ENCODE measurements around the gene SLC44A3.

The SLC44A3 gene

GRCh38 chr1:94819945-94820746 is at the start of gene SLC44A3:
TSS of gene SLC44A3 (plus strand) at chr1:94820357. CDS start at chr1:94820452, 95 bp downstream.
- peak; percentile 34 for DNase-seq

DNA sequence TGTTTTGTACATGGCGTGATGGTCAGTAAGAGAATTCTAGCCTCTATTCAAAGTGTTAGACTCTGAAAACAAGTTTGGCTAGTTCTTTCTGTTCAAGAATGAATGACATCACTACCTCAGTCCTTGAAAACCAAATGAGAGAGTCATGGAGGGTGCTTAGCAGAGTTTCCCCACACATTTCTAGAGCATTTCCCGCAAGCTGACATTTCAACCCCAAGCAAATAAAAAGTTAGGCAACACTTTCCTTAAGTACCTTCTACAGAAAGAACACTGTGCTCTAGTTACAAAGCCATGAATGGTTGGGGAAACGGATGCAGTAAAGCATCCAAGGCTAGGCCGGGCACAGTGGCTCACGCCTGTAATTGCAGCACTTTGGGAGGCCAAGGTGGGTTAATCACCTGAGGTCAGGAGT is 47.9 kb upstream of the SLC44A3 start:
- no peak for DNase-seq

- no peak for DNase-seq
These were observed 47.3 kb upstream of the SLC44A3 start for GRCh38 chr1:94772845-94773244.

DNA sequence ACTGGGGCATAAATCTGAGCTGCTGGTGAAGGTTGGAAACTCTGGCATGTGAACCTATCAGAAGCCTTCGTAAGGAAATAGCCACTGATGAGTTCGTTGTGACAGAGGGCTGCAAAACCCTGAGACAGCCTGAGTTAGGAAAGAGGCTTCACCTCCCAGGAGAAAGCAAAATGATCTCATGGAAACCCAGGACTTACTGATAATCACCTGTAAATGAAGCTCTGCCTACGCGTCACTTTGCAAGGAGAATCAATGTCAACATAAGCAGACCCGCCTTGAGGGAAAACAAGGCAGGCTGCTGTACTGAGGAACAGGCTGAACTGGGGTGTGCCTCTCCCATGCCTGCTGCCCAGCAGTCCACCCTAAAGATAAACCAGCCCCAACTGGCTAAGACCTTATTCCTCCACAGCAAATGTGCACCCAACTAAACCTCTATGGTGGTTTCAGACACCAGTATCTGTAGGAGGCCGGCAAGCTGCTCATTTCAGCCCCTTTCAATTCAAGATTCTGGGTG is 46.8 kb upstream of the SLC44A3 start:
- DNase-seq: no peak

DNA sequence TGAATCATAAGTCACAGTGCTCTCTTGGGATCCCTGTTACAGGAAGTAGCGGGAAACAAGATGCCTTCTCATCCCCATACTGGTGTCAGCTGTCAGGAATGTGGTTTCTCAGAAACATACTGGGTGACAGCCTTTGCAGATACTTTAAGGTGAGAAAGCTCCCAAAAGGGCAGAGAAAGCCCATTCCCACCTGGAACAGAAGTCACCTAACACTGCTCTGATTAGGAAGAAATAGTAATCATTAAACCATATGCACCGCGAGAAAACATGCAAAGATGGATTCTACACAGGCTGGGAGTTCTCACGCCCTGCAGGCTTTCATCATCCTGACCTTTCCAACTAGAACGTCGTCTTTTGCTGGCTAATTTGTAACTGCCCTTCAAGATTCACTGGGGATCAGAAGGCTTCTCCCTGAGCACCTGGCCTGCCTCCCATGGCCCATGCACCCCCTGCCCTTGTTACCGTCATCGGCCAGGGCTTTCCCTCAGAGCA is 46.2 kb upstream of the SLC44A3 start:
- DNase-seq: peak; percentile 77

- DNase-seq: no peak
These were observed 43.7 kb upstream of the SLC44A3 start for GRCh38 chr1:94776474-94776873.

- no peak for DNase-seq
These were observed 42.9 kb upstream of the SLC44A3 start for GRCh38 chr1:94777281-94777680.

DNA sequence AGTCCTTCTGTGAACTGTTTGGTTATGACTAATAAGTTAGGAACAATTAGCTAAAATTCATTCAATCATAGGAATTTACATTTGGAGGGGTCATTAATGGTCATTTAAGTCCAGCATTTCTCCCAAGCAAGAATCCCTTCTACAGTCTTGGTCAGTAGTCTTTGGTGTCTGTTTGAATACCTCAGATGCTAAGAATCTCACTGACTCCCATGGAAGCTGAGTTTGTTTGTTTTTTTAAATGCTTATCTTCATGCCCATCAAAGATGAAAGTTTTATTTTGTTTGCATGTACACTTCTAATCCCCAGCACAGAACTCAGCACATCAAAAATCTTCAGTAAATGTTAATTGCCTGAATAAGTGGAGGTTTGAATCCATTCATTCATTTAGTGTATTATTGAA is 41.3 kb upstream of the SLC44A3 start:
- no peak for DNase-seq

DNA sequence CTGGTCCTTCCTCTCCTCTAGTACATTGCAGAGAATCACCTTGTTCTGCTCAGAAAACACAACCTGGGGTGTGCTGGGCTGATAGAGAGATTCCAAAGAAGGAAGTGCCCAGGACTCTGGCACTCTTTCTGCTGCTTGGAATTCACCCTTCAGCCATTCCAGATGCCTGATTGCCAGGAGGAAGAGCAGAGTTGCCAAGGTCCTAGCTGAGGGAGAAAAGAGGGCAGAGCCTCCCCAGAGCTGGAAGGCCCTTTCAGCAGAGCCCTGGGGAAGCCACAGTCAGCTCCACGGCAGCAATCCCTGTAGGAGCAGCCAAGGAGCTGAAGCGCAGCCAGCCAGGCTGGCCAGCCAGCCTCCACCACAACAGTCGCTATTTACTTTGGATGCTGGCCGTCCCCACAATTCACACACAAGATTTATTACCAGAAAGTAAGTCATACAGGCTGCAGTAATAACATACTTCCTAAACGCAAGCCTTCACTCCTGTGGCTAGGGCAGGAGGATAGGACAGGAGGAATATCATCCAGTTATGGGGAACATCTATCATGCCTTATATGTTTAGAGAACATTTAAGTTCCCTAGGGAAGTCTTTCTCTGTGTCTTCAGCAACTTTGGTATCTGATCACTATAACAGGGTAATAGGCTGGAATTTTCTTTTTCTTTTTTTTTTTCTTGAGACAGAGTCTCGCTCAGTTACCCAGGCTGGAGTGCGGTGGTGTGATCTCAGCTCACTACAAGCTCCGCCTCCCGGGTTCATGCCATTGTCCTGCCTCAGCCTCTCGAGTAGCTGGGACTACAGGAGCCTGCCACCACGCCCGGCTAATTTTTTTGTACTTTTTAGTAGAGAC is 36.6 kb upstream of the SLC44A3 start:
- peak; percentile 84 for DNase-seq

- no peak for DNase-seq
These were observed 36.0 kb upstream of the SLC44A3 start for GRCh38 chr1:94784190-94784515.

GRCh38 chr1:94787691-94788090 is 32.5 kb upstream of the SLC44A3 start:
- no peak for DNase-seq

DNA sequence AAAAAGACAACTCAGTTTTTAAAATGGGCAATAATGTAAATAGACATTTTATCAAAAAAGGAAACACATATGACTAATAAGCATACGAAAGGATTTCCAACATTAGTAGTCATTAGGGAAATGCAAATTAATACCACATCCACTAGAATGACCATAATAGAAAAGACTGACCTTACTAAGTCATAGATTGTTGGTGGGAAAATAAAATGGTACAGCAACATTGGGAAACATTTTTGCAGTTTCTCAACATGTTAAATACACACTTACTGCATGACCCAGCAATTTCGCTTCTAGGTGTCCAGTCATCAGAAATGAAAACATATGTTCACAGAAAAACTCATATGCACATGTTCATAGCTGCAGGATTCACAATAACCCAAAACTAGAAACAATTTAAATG is 29.9 kb upstream of the SLC44A3 start:
- peak; percentile 34 for DNase-seq

GRCh38 chr1:94790670-94791069 is 29.5 kb upstream of the SLC44A3 start:
- no peak for DNase-seq

- peak; percentile 92 for DNase-seq
These were observed 27.5 kb upstream of the SLC44A3 start for GRCh38 chr1:94792473-94793295.

DNA sequence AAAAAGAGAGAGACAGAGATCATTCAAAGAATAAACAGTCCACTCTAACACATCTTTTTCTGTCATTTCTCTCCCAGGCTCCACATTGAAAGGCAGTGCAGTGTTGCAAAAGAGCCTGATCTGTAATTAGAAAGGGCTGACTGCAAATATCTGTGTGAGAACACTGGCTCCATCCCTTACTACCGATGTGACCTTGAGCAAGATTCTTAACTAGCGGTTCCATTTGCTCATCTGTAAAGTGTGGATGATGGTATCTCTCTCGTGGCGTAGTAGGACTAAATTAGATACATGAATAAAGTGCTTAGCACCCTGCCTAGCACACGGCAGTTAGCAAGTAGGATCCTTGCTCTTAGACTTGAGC is 26.9 kb upstream of the SLC44A3 start:
- DNase-seq: peak; percentile 66

GRCh38 chr1:94795434-94795833 is 24.7 kb upstream of the SLC44A3 start:
- no peak for DNase-seq

DNA sequence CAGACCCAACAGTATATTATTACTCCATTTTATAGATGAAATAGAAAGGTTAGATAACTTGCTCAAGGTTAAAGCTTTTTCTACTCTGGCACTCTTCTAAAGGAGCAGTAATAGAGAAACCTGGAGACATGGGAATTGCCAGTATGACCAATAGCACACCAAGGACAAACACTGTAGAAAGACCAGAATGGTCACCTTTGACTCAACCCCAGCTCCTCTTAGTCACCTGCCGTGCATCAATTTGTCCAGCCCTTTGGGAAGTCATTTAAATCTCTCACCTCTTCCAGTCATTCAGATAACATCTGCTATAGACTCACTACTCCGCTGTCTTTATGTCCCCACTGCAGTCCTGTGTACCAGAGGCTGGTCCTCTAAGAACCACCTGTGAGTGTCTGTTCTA is 23.9 kb upstream of the SLC44A3 start:
- DNase-seq: no peak

DNA sequence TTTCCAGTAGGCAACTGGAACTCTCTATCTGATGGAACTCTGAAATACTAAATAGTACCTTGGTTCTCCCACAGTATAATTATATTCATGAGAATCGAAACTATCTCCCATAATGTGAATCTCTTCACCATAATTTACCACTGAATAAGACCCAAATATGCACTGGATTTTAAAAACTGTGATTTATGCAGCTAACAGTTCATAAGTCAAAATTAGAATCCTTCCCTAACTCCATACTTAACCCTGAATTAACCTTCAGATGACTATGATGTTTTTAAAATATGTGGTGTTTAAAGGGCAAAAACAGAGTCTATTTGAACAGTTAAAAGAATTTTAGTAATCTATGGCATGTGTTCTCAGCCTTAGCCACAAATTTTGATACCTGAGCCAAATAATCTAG is 22.9 kb upstream of the SLC44A3 start:
- peak; percentile 31 for DNase-seq

GRCh38 chr1:94798054-94798453 is 22.1 kb upstream of the SLC44A3 start:
- no peak for DNase-seq

DNA sequence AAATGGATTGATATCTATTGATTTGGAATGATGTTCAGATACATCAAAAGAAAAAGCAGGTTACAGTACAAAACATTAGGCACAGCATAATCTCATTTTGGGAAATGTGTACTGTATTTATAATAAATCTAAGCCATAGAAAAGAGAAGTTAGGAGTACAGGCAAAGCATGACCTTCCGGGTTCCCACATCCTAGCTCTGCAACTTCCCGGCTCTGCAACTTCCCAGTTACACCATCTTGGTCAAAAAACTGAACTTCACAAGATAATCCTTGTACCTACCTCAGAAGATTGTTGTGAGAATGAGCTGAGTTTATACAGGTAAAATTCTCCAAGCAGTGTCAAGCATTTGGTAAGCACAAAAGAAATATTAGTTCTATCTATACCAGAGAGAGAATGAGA is 21.7 kb upstream of the SLC44A3 start:
- no peak for DNase-seq

DNA sequence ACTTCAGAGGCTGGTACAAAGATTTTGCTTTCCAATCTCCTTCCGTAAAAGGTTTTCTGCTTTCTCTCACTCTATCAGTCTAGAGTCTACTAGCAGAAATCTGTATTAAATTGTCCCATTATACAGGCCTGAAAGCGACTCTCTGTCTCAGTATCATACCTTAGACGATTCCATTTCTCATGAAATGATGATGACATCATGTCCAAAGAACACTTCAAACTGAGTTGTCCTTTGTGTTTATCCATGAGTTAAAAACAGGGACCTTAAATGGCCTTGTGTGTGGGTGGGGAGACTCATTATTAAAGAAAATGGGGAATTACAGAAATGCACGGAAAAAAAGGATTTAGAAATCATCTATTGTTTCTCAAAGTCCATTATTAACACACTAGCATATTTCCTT is 21.0 kb upstream of the SLC44A3 start:
- peak; percentile 53 for DNase-seq

- DNase-seq: peak; percentile 97
These were observed 18.1 kb upstream of the SLC44A3 start for GRCh38 chr1:94801919-94802546.

- DNase-seq: no peak
These were observed 17.1 kb upstream of the SLC44A3 start for GRCh38 chr1:94803106-94803505.

All from HCEC 1CT (cell line).